GM12878 (cell line): ENCODE data around the gene NDUFB1. TPM values are rescaled to one million over a fixed set of nuclear protein-coding genes. Genes with fewer than 3 reads are reported as not detected.

Source experiments
- ASH2L ChIP-seq: fragments of 300-600, 200-600 bp; sonication (generic); IDR thresholded peaks from 2 replicates; pipeline ENCODE4 v1.6.1; 2017; ENCODE audit warnings: low read depth, mild to moderate bottlenecking, borderline replicate concordance
- CEBPZ ChIP-seq: fragments of 150-350 bp; IDR thresholded peaks from 2 replicates; pipeline ENCODE4 v1.6.1; 2016; ENCODE audit warnings: low read depth, low read length
- FOS ChIP-seq: IDR thresholded peaks from 3 replicates; pipeline ENCODE4 v1.6.1; 2011; ENCODE audit warnings: borderline replicate concordance; ENCODE audit not compliant: insufficient read length; ENCODE audit errors: extremely low read depth
- FOXM1 ChIP-seq: IDR thresholded peaks from 2 replicates; pipeline ENCODE4 v1.6.1; 2012; ENCODE audit warnings: low read depth, mild to moderate bottlenecking, inconsistent platforms, low read length, moderate library complexity
- GATAD2B ChIP-seq: fragments of 450-650 bp; conservative IDR thresholded peaks from 2 replicates; pipeline ENCODE4 v1.6.1; 2017; ENCODE audit warnings: low read depth, mild to moderate bottlenecking, moderate library complexity
- RAD51 ChIP-seq: fragments of 450-650 bp; IDR thresholded peaks from 2 replicates; pipeline ENCODE4 v1.6.1; 2016; ENCODE audit warnings: moderate library complexity, mild to moderate bottlenecking, inconsistent platforms
- RELA ChIP-seq: fragments of 450-650 bp; IDR thresholded peaks from 2 replicates; pipeline ENCODE4 v1.8.0; 2014; ENCODE audit warnings: borderline replicate concordance; ENCODE audit not compliant: partially characterized antibody
- RUNX3 ChIP-seq: IDR thresholded peaks from 2 replicates; pipeline ENCODE4 v1.6.1; 2012; ENCODE audit warnings: low read length, inconsistent platforms
- SUZ12 ChIP-seq: fragments of 200-600 bp; sonication (generic); IDR thresholded peaks from one replicate; pipeline ENCODE4 v1.6.1; 2018; ENCODE audit warnings: antibody characterized with exemption, mild to moderate bottlenecking; ENCODE audit not compliant: unreplicated experiment
- ZNF24 ChIP-seq: fragments of 450-650 bp; IDR thresholded peaks from 2 replicates; pipeline ENCODE4 v1.6.1; 2017; ENCODE audit warnings: antibody characterized with exemption, mild to moderate bottlenecking
- polyA plus RNA-seq, 11 experiments: library from polyadenylated mRNA; depleted of rRNA in 4 of 11; unstranded in 6 of 11; stranded (reverse) in 5 of 11; fragments of >200 nt; fragmentation: Nextera tagmentation in 4 of 11; fragmentation: Illumina TruSeq in 1 of 11; extraction: Ambion mirVana in 4 of 11; extraction: Trizol in 1 of 11; gene quantifications; 1 replicate in 1 of 11; 2 replicates in 10 of 11; pipeline versions ENCODE4 v1.2.1 to v1.2.3, GENCODE V29; 2011 to 2016; ENCODE audit warnings: inconsistent platforms in 2 of 11, missing spikeins in 2 of 11, low read depth in 1 of 11
- total RNA-seq, 4 experiments: library from RNA; depleted of rRNA in 3 of 4; stranded (reverse); fragments of >200 nt in 3 of 4; fragmentation: Illumina TruSeq in 1 of 4; extraction: Trizol in 1 of 4; gene quantifications; 2 replicates each; pipeline versions ENCODE4 v1.2.1 to v1.2.3, GENCODE V29; 2013 to 2021
- TF ChIP-seq, protein P1 (sequence below): fragments of 450-650 bp; IDR thresholded peaks from 2 replicates; pipeline ENCODE4 v1.6.1; 2017; ENCODE audit warnings: mild to moderate bottlenecking, moderate library complexity
- TF ChIP-seq, protein P2 (sequence below): IDR thresholded peaks from 2 replicates; pipeline ENCODE4 v1.6.1; 2012; ENCODE audit warnings: low read depth, low read length, improper control_type of control experiment
- TF ChIP-seq, protein P3 (sequence below): fragments of 450-650 bp; formaldehyde crosslinking; IDR thresholded peaks from 2 replicates; pipeline ENCODE4 v1.5.0; 2022; ENCODE audit warnings: mild to moderate bottlenecking, missing genetic modification characterization
- TF ChIP-seq, protein P4 (sequence below), 3 experiments: IDR thresholded peaks in 2 of 3; conservative IDR thresholded peaks in 1 of 3; 2 replicates each; pipeline ENCODE4 v1.5.1; 2011; ENCODE audit warnings: low read depth in 3 of 3, low read length in 3 of 3, mild to moderate bottlenecking in 3 of 3, control low read depth in 2 of 3, moderate library complexity in 2 of 3, inconsistent platforms in 1 of 3, mixed read lengths in 1 of 3; ENCODE audit not compliant: control insufficient read depth in 2 of 3, insufficient read depth in 1 of 3; ENCODE audit errors: extremely low read depth in 1 of 3

The NDUFB1 gene
- total and polyA plus RNA-seq, 10 of the 15 experiments (the other 5 are each of a cell fraction or from before 2014, with no cell fraction given) = 132 to 919 (median 561) TPM

- TF ChIP-seq SUZ12 = no peak
- TF ChIP-seq ZNF24 = 0 out of 2 replicates have a peak, but pooled peaks have one; percentile 5
- peak; percentile 33 for TF ChIP-seq FOS
- TF ChIP-seq RELA = peak; percentile 60
- peak; percentile 98 for TF ChIP-seq RAD51
- TF ChIP-seq, protein P1, sequence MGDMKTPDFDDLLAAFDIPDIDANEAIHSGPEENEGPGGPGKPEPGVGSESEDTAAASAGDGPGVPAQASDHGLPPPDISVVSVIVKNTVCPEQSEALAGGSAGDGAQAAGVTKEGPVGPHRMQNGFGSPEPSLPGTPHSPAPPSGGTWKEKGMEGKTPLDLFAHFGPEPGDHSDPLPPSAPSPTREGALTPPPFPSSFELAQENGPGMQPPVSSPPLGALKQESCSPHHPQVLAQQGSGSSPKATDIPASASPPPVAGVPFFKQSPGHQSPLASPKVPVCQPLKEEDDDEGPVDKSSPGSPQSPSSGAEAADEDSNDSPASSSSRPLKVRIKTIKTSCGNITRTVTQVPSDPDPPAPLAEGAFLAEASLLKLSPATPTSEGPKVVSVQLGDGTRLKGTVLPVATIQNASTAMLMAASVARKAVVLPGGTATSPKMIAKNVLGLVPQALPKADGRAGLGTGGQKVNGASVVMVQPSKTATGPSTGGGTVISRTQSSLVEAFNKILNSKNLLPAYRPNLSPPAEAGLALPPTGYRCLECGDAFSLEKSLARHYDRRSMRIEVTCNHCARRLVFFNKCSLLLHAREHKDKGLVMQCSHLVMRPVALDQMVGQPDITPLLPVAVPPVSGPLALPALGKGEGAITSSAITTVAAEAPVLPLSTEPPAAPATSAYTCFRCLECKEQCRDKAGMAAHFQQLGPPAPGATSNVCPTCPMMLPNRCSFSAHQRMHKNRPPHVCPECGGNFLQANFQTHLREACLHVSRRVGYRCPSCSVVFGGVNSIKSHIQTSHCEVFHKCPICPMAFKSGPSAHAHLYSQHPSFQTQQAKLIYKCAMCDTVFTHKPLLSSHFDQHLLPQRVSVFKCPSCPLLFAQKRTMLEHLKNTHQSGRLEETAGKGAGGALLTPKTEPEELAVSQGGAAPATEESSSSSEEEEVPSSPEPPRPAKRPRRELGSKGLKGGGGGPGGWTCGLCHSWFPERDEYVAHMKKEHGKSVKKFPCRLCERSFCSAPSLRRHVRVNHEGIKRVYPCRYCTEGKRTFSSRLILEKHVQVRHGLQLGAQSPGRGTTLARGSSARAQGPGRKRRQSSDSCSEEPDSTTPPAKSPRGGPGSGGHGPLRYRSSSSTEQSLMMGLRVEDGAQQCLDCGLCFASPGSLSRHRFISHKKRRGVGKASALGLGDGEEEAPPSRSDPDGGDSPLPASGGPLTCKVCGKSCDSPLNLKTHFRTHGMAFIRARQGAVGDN = peak; percentile 66; the same call in 1 of the 2 replicates
- TF ChIP-seq, protein P2, sequence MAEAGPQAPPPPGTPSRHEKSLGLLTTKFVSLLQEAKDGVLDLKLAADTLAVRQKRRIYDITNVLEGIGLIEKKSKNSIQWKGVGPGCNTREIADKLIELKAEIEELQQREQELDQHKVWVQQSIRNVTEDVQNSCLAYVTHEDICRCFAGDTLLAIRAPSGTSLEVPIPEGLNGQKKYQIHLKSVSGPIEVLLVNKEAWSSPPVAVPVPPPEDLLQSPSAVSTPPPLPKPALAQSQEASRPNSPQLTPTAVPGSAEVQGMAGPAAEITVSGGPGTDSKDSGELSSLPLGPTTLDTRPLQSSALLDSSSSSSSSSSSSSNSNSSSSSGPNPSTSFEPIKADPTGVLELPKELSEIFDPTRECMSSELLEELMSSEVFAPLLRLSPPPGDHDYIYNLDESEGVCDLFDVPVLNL = no peak
- TF ChIP-seq, protein P3, sequence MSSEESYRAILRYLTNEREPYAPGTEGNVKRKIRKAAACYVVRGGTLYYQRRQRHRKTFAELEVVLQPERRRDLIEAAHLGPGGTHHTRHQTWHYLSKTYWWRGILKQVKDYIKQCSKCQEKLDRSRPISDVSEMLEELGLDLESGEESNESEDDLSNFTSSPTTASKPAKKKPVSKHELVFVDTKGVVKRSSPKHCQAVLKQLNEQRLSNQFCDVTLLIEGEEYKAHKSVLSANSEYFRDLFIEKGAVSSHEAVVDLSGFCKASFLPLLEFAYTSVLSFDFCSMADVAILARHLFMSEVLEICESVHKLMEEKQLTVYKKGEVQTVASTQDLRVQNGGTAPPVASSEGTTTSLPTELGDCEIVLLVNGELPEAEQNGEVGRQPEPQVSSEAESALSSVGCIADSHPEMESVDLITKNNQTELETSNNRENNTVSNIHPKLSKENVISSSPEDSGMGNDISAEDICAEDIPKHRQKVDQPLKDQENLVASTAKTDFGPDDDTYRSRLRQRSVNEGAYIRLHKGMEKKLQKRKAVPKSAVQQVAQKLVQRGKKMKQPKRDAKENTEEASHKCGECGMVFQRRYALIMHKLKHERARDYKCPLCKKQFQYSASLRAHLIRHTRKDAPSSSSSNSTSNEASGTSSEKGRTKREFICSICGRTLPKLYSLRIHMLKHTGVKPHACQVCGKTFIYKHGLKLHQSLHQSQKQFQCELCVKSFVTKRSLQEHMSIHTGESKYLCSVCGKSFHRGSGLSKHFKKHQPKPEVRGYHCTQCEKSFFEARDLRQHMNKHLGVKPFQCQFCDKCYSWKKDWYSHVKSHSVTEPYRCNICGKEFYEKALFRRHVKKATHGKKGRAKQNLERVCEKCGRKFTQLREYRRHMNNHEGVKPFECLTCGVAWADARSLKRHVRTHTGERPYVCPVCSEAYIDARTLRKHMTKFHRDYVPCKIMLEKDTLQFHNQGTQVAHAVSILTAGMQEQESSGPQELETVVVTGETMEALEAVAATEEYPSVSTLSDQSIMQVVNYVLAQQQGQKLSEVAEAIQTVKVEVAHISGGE (CRISPR knock-in tag) = no peak
- peak; percentile 66; the same call in 1 of the 2 replicates for TF ChIP-seq ASH2L
- peak; percentile 76 for TF ChIP-seq GATAD2B
- no peak; the same call in 1 of the 2 replicates for TF ChIP-seq RUNX3
- TF ChIP-seq FOXM1 = no peak
- TF ChIP-seq, protein P4, sequence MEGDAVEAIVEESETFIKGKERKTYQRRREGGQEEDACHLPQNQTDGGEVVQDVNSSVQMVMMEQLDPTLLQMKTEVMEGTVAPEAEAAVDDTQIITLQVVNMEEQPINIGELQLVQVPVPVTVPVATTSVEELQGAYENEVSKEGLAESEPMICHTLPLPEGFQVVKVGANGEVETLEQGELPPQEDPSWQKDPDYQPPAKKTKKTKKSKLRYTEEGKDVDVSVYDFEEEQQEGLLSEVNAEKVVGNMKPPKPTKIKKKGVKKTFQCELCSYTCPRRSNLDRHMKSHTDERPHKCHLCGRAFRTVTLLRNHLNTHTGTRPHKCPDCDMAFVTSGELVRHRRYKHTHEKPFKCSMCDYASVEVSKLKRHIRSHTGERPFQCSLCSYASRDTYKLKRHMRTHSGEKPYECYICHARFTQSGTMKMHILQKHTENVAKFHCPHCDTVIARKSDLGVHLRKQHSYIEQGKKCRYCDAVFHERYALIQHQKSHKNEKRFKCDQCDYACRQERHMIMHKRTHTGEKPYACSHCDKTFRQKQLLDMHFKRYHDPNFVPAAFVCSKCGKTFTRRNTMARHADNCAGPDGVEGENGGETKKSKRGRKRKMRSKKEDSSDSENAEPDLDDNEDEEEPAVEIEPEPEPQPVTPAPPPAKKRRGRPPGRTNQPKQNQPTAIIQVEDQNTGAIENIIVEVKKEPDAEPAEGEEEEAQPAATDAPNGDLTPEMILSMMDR (IDR thresholded peaks at IDR 0.05 in 2 of 3, conservative IDR thresholded peaks at IDR 0.05 in 1 of 3; ENCODE audit: control insufficient read depth in 2 of 3, extremely low read depth in 1 of 3, insufficient read depth in 1 of 3, low read depth in 3 of 3, low read length in 3 of 3) = peak; percentile 77 to 96 (median 83)
- no peak for TF ChIP-seq CEBPZ
These were observed 15.2 kb downstream of the NDUFB1 start, which contains the start of gene ATXN3 (continued) for GRCh38 chr14:92106143-92106926.
